Endodermal cell (in vitro differentiated cells): ENCODE data around the gene TMPRSS11D. TPM values are rescaled to one million over a fixed set of nuclear protein-coding genes. Genes with fewer than 3 reads are reported as not detected.

ENCODE experiments used
- DNase-seq: peaks from one replicate; pipeline ENCODE4 v3.0.0-alpha.2; 2017
- H3K27ac ChIP-seq: 2 replicates; pipeline ENCODE4 v1.5.1; 2013; ENCODE audit warnings: mild to moderate bottlenecking, low read depth, low read length, moderate library complexity
- H3K27me3 ChIP-seq: 2 replicates; pipeline ENCODE4 v1.6.1; 2013; ENCODE audit warnings: mild to moderate bottlenecking, low read length, moderate library complexity; ENCODE audit not compliant: insufficient read depth, control insufficient read depth, poor library complexity, severe bottlenecking
- H3K36me3 ChIP-seq: 2 replicates; pipeline ENCODE4 v1.7.0; 2013; ENCODE audit warnings: mild to moderate bottlenecking, low read length, moderate library complexity; ENCODE audit not compliant: control insufficient read depth, insufficient read depth
- H3K4me1 ChIP-seq: one replicate; pipeline ENCODE4 v1.7.0; 2013; ENCODE audit warnings: low read length; ENCODE audit not compliant: control insufficient read depth, insufficient read depth
- H3K4me3 ChIP-seq: 2 replicates; pipeline ENCODE4 v1.5.1; 2013; ENCODE audit warnings: mild to moderate bottlenecking, low read length, moderate library complexity
- H3K9ac ChIP-seq: 2 replicates; pipeline ENCODE4 v1.6.1; 2013; ENCODE audit warnings: mild to moderate bottlenecking, low read length, moderate library complexity; ENCODE audit not compliant: poor library complexity, severe bottlenecking; ENCODE audit errors: extremely low read depth
- H3K9me3 ChIP-seq: 2 replicates; pipeline ENCODE4 v1.6.1; 2013; ENCODE audit warnings: mild to moderate bottlenecking, low read length, moderate library complexity; ENCODE audit not compliant: control insufficient read depth
- H3K27ac Mint-ChIP-seq: 2 replicates; pipeline ENCODE4 v1.8.0; 2020; ENCODE audit warnings: mixed read lengths
- H3K27me3 Mint-ChIP-seq: 2 replicates; pipeline ENCODE4 v1.8.0; 2021; ENCODE audit warnings: mild to moderate bottlenecking, mixed read lengths; ENCODE audit not compliant: insufficient read depth
- H3K36me3 Mint-ChIP-seq: 2 replicates; pipeline ENCODE4 v1.8.0; 2020; ENCODE audit warnings: low read depth, mixed read lengths
- H3K4me1 Mint-ChIP-seq: 2 replicates; pipeline ENCODE4 v1.8.0; 2020; ENCODE audit warnings: mixed read lengths
- H3K4me3 Mint-ChIP-seq: 2 replicates; pipeline ENCODE4 v1.8.0; 2020; ENCODE audit warnings: mild to moderate bottlenecking, moderate library complexity, mixed read lengths
- H3K9me3 Mint-ChIP-seq: 2 replicates; pipeline ENCODE4 v1.8.0; 2020; ENCODE audit warnings: mild to moderate bottlenecking, mixed read lengths
- CTCF ChIP-seq: fragments of 200-600 bp; sonication (generic); conservative IDR thresholded peaks from 2 replicates; pipeline ENCODE4 v1.5.0; 2021; ENCODE audit warnings: antibody characterized with exemption, mild to moderate bottlenecking
- WGBS, 2 experiments: methylation state at CpG; one replicate each; pipeline versions ENCODE4 v1.1.5 to v1.1.7; 2013; ENCODE audit warnings: missing lambda C conversion rate in 2 of 2, mixed read lengths in 1 of 2; ENCODE audit not compliant: insufficient coverage in 1 of 2, insufficient read length in 1 of 2; 5-methylcytosine and 5-hydroxymethylcytosine counted together
- total RNA-seq, 2 donors: library from RNA; stranded (reverse); fragmentation: NEBNext Ultra II Directional in 1 of 2; extraction: Animal tissue kit (Norgen Biotek cat#: 25700) in 1 of 2; gene quantifications; 2 replicates in 1 of 2; 3 replicates in 1 of 2; pipeline ENCODE4 v1.2.1, GENCODE V29; 2021

The TMPRSS11D gene
- total RNA-seq, 2 donors from 2014 or later: not detected

- no peak for DNase-seq
- no peak overlapping the region for H3K4me3 Mint-ChIP-seq
These were observed 42.7 kb upstream of the TMPRSS11D start for GRCh38 chr4:67926485-67926884.

GRCh38 chr4:67922697-67923096 lies 38.9 kb upstream of the TMPRSS11D start:
- no peaks in the 10 kb centered on the region for H3K27me3 Mint-ChIP-seq

More at GRCh38 chr4:67926485-67926884, 42.7 kb upstream of the TMPRSS11D start:
- Mint-ChIP-seq H3K9me3 (peaks cover 7% of the 10 kb centered on the region), H3K27me3 (no peaks in the 10 kb centered on the region), H3K27ac (no peak overlapping the region), H3K36me3 (no peaks in the 10 kb centered on the region), H3K4me1 (peaks cover 5% of the 10 kb centered on the region)
- H3K9me3 ChIP-seq: peaks cover 15% of the 10 kb centered on the region
- H3K4me3 ChIP-seq: no peak overlapping the region
- H3K36me3 ChIP-seq: no peaks in the 10 kb centered on the region
- no peaks in the 10 kb centered on the region for H3K4me1 ChIP-seq
- no peaks in the 10 kb centered on the region for H3K27me3 ChIP-seq
- H3K9ac ChIP-seq: no peak overlapping the region
- H3K27ac ChIP-seq: no peak overlapping the region
- no peak for TF ChIP-seq CTCF
- 94 to 95% methylated on average over 3 to 7 of the region's 7 CpGs for WGBS, 2 experiments

GRCh38 chr4:67918428-67918827 lies 34.6 kb upstream of the TMPRSS11D start:
- no peaks in the 10 kb centered on the region for H3K4me1 ChIP-seq
- no peak overlapping the region for H3K4me3 ChIP-seq
- H3K4me1 Mint-ChIP-seq: no peaks in the 10 kb centered on the region
- H3K36me3 ChIP-seq: no peaks in the 10 kb centered on the region
- no peaks in the 10 kb centered on the region for H3K9me3 ChIP-seq
- no peaks in the 10 kb centered on the region for H3K9me3 Mint-ChIP-seq
- H3K27ac Mint-ChIP-seq: no peak overlapping the region
- no peak overlapping the region for H3K4me3 Mint-ChIP-seq
- peak; percentile 83 for TF ChIP-seq CTCF
- H3K9ac ChIP-seq: no peak overlapping the region
- no peak overlapping the region for H3K27ac ChIP-seq
- DNase-seq: no peak
- no peaks in the 10 kb centered on the region for H3K27me3 Mint-ChIP-seq
- no peaks in the 10 kb centered on the region for H3K27me3 ChIP-seq
- H3K36me3 Mint-ChIP-seq: no peaks in the 10 kb centered on the region

More at GRCh38 chr4:67922697-67923096, 38.9 kb upstream of the TMPRSS11D start:
- no peaks in the 10 kb centered on the region for H3K27me3 ChIP-seq
- H3K9ac ChIP-seq: no peak overlapping the region
- Mint-ChIP-seq H3K27ac (no peak overlapping the region), H3K4me3 (no peak overlapping the region), H3K36me3 (no peaks in the 10 kb centered on the region), H3K9me3 (peaks cover 7% of the 10 kb centered on the region), H3K4me1 (no peaks in the 10 kb centered on the region)
- H3K9me3 ChIP-seq: peaks cover 13% of the 10 kb centered on the region
- no peak overlapping the region for H3K4me3 ChIP-seq
- no peaks in the 10 kb centered on the region for H3K4me1 ChIP-seq
- no peak overlapping the region for H3K27ac ChIP-seq
- WGBS, 2 experiments: 91 to 95% methylated on average over 2 to 4 of the region's 4 CpGs
- no peaks in the 10 kb centered on the region for H3K36me3 ChIP-seq
- TF ChIP-seq CTCF: no peak
- no peak for DNase-seq
